GM12878 (cell line): ENCODE measurements around the gene CEP295NL. TPM values are rescaled to one million over a fixed set of nuclear protein-coding genes. Genes with fewer than 3 reads are reported as not detected.

Source experiments
- ATAC-seq: fragments of 200-7000 bp; cut with Tn5 transposase; 3 replicates; pipeline ENCODE4 v1.9.1; 2020; ENCODE audit warnings: mild to moderate bottlenecking, moderate library complexity
- BruUV-seq: library from RNA; stranded (reverse); fragments of 400-500 nt; replicated peaks from 2 replicates; lab custom pipeline; 2021; lab: Mats Ljungman, UMichigan
- CTCF ChIA-PET: fragments of 300-600 bp; sonication (Branson Sonifier 250); formaldehyde crosslinking; extraction: SDS; loops from one replicate; lab custom pipeline; 2021; ENCODE audit warnings: inconsistent platforms; lab: Yijun Ruan, JAX
- POLR2A ChIA-PET: fragments of 350-600 bp; formaldehyde crosslinking; extraction: SDS; loops from one replicate; lab custom pipeline; 2021; ENCODE audit warnings: inconsistent platforms; lab: Charles Lee
- RAD21 ChIA-PET: fragments of 300-600 bp; sonication (Branson Sonifier 250); formaldehyde crosslinking; loops from one replicate; lab custom pipeline; 2023; ENCODE audit warnings: antibody characterized with exemption; ENCODE audit not compliant: unreplicated experiment; lab: Charles Lee
- SMC1A ChIA-PET: fragments of 300-600 bp; sonication (Branson Sonifier 250); formaldehyde crosslinking; loops from one replicate; lab custom pipeline; 2023; ENCODE audit not compliant: unreplicated experiment, uncharacterized antibody; lab: Charles Lee
- DNase-seq: peaks from one replicate; pipeline ENCODE4 v3.0.0-alpha.2; 2011; ENCODE audit warnings: low read depth, low spot score
- FAIRE-seq: peaks from 3 replicates; lab custom pipeline; 2011; peaks lifted over from hg19 to GRCh38; lab: Jason Lieb, UNC
- H2AFZ ChIP-seq: 2 replicates; pipeline ENCODE4 v1.6.0; 2011; ENCODE audit warnings: low read depth, low read length, control low read depth; ENCODE audit not compliant: control insufficient read depth
- H3K27ac ChIP-seq: 2 replicates; pipeline ENCODE4 v1.5.1; 2011; ENCODE audit warnings: control low read depth; ENCODE audit not compliant: control insufficient read depth, insufficient read depth
- H3K27me3 ChIP-seq, 2 experiments: replicated peaks in 1 of 2; 2 replicates each; pipeline versions ENCODE4 v1.6.0 to v1.6.1; 2011; ENCODE audit warnings: low read length in 1 of 2; ENCODE audit not compliant: control insufficient read depth in 2 of 2, insufficient read depth in 2 of 2
- H3K36me3 ChIP-seq, 2 experiments: 2 replicates each; pipeline ENCODE4 v1.5.1; 2011; ENCODE audit warnings: low read length in 1 of 2; ENCODE audit not compliant: control insufficient read depth in 2 of 2, insufficient read depth in 2 of 2
- H3K4me1 ChIP-seq: 2 replicates; pipeline ENCODE4 v1.6.1; 2011; ENCODE audit warnings: mild to moderate bottlenecking, low read length, moderate library complexity, mixed read lengths; ENCODE audit not compliant: control insufficient read depth, insufficient read depth
- H3K4me2 ChIP-seq: 2 replicates; pipeline ENCODE4 v1.6.0; 2011; ENCODE audit warnings: control low read depth; ENCODE audit not compliant: control insufficient read depth, insufficient read depth
- H3K4me3 ChIP-seq: fragments of 200-600 bp; sonication (generic); 2 replicates; pipeline ENCODE4 v1.5.1; 2016
- H3K79me2 ChIP-seq: 2 replicates; pipeline ENCODE4 v1.6.0; 2011; ENCODE audit warnings: low read length; ENCODE audit not compliant: control insufficient read depth, insufficient read depth
- H3K9ac ChIP-seq: 2 replicates; pipeline ENCODE4 v1.8.0; 2011; ENCODE audit warnings: low read length, control low read depth, mixed read lengths; ENCODE audit not compliant: control insufficient read depth, insufficient read depth
- H3K9me3 ChIP-seq: replicated peaks from 3 replicates; pipeline ENCODE4 v1.5.1; 2011; ENCODE audit warnings: mild to moderate bottlenecking, low read length; ENCODE audit not compliant: control insufficient read depth, insufficient read depth
- H4K20me1 ChIP-seq: 2 replicates; pipeline ENCODE4 v1.6.0; 2011; ENCODE audit not compliant: control insufficient read depth, insufficient read depth
- ATF3 ChIP-seq: IDR thresholded peaks from 2 replicates; pipeline ENCODE4 v1.6.1; 2011; ENCODE audit warnings: low read depth, mild to moderate bottlenecking, low read length, moderate library complexity, borderline replicate concordance; ENCODE audit errors: extremely low read depth
- MYC ChIP-seq: IDR thresholded peaks from 2 replicates; pipeline ENCODE4 v1.6.1; 2011; ENCODE audit warnings: mild to moderate bottlenecking, low read length, moderate library complexity, inconsistent platforms; ENCODE audit not compliant: insufficient read depth, insufficient replicate concordance, insufficient read length, severe bottlenecking
- PKNOX1 ChIP-seq: fragments of 450-650 bp; IDR thresholded peaks from 2 replicates; pipeline ENCODE4 v1.6.1; 2016; ENCODE audit warnings: mild to moderate bottlenecking
- SMAD5 ChIP-seq: IDR thresholded peaks from 2 replicates; pipeline ENCODE4 v1.6.1; 2016; ENCODE audit warnings: antibody characterized with exemption, low read depth
- ZNF592 ChIP-seq: fragments of 450-650 bp; IDR thresholded peaks from 2 replicates; pipeline ENCODE4 v1.6.1; 2017; ENCODE audit warnings: mild to moderate bottlenecking, moderate library complexity
- WGBS: methylation state at CpG from one replicate; pipeline ENCODE4 v1.1.6; 2016; ENCODE audit warnings: low lambda C conversion rate; ENCODE audit not compliant: insufficient replicate concordance, insufficient coverage; ENCODE audit errors: missing lambda C conversion rate; 5-methylcytosine and 5-hydroxymethylcytosine counted together
- in situ Hi-C: fragments of 300-500 bp; cut with MboI; formaldehyde crosslinking; loops from 9 replicates; pipeline ENCODE4 v1.14.3; 2018; ENCODE audit warnings: mixed read lengths
- intact Hi-C: fragments of 100-400 bp; cut with micrococcal nuclease; formaldehyde crosslinking; loops from one replicate; pipeline ENCODE4 v1.14.2; 2022; ENCODE audit not compliant: unreplicated experiment
- polyA plus RNA-seq, 11 experiments: library from polyadenylated mRNA; depleted of rRNA in 4 of 11; unstranded in 6 of 11; stranded (reverse) in 5 of 11; fragments of >200 nt; fragmentation: Nextera tagmentation in 4 of 11; fragmentation: Illumina TruSeq in 1 of 11; extraction: Ambion mirVana in 4 of 11; extraction: Trizol in 1 of 11; gene quantifications; 1 replicate in 1 of 11; 2 replicates in 10 of 11; pipeline versions ENCODE4 v1.2.1 to v1.2.3, GENCODE V29; 2011 to 2016; ENCODE audit warnings: inconsistent platforms in 2 of 11, missing spikeins in 2 of 11, low read depth in 1 of 11
- total RNA-seq, 4 experiments: library from RNA; depleted of rRNA in 3 of 4; stranded (reverse); fragments of >200 nt in 3 of 4; fragmentation: Illumina TruSeq in 1 of 4; extraction: Trizol in 1 of 4; gene quantifications; 2 replicates each; pipeline versions ENCODE4 v1.2.1 to v1.2.3, GENCODE V29; 2013 to 2021
- TF ChIP-seq, protein P1 (sequence below): IDR thresholded peaks from 2 replicates; pipeline ENCODE4 v1.6.1; 2012; ENCODE audit warnings: low read depth, low read length, improper control_type of control experiment

The CEP295NL gene
- total and polyA plus RNA-seq, 10 of the 15 experiments (the other 5 are each of a cell fraction or from before 2014, with no cell fraction given), result not detected

DNA sequence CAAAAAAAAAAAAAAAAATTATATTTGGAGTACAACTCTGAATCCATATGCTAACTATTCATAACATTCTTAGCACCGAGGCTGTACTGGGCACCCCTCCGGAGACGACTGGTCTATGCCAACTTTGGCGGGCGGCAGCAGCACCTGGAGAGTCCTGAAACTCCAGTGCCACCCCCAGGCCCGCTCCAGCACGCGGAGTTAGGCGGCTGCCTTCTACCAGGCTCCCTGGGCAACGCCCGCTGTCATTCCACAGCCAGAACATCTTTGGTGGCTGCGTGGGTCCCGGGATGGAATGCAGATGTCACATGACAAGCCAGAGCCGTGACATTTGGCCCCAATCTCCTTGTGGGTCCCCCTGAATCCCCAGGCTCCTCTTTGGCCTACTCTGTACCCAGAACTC lies 16.0 kb upstream of the CEP295NL start:
- BruUV-seq, result no TSS peak

More for the DNA sequence above, 16.0 kb upstream of the CEP295NL start:
- Histone ChIP-seq H3K27me3 (peaks cover under 1 to 2% of the 10 kb centered on the region in 2 experiments; a peak in 3 of 4 replicates), H3K36me3 (no peaks in the 10 kb centered on the region), H3K27ac (no peak overlapping the region), H3K9ac (no peak overlapping the region), H3K79me2 (no peaks in the 10 kb centered on the region), H3K4me1 (peaks cover 2% of the 10 kb centered on the region; the same call in 1 of the 2 replicates), H3K4me2 (no peak overlapping the region), H2AFZ (no peak overlapping the region), H3K4me3 (no peak overlapping the region), H3K9me3 (no peaks in the 10 kb centered on the region), H4K20me1 (no peaks in the 10 kb centered on the region)
- SMC1A ChIA-PET, result no interaction called here
- no peak for TF ChIP-seq PKNOX1
- no peak for TF ChIP-seq MYC
- TF ChIP-seq ZNF592, result no peak
- TF ChIP-seq, protein P1, sequence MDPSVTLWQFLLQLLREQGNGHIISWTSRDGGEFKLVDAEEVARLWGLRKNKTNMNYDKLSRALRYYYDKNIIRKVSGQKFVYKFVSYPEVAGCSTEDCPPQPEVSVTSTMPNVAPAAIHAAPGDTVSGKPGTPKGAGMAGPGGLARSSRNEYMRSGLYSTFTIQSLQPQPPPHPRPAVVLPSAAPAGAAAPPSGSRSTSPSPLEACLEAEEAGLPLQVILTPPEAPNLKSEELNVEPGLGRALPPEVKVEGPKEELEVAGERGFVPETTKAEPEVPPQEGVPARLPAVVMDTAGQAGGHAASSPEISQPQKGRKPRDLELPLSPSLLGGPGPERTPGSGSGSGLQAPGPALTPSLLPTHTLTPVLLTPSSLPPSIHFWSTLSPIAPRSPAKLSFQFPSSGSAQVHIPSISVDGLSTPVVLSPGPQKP, result no peak
- TF ChIP-seq ATF3, result no peak
- no peak for TF ChIP-seq SMAD5
- DNase-seq (no peak), FAIRE-seq (no peak), ATAC-seq (no peak)
- POLR2A ChIA-PET, result interaction anchor here (0.6 kb wide), 1 partner anchor 142 kb away, joined by 5 read pairs; no protein-coding TSS in a partner anchor
- CTCF ChIA-PET, result no interaction called here
- intact Hi-C loops, result no loop called here
- RAD21 ChIA-PET, result no interaction called here
- WGBS, result 49% methylated on average over 14 of the region's 14 CpGs
- in situ Hi-C loops, result no loop called here
